GM19193 (cell line): Measurements from ENCODE around the gene CFAP99.

Source experiments
- POLR2A ChIP-seq: IDR thresholded peaks from 4 replicates; pipeline ENCODE4 v1.6.1; 2011; ENCODE audit not compliant: insufficient read depth, insufficient read length; ENCODE audit errors: extremely low read depth

Gene CFAP99

DNA sequence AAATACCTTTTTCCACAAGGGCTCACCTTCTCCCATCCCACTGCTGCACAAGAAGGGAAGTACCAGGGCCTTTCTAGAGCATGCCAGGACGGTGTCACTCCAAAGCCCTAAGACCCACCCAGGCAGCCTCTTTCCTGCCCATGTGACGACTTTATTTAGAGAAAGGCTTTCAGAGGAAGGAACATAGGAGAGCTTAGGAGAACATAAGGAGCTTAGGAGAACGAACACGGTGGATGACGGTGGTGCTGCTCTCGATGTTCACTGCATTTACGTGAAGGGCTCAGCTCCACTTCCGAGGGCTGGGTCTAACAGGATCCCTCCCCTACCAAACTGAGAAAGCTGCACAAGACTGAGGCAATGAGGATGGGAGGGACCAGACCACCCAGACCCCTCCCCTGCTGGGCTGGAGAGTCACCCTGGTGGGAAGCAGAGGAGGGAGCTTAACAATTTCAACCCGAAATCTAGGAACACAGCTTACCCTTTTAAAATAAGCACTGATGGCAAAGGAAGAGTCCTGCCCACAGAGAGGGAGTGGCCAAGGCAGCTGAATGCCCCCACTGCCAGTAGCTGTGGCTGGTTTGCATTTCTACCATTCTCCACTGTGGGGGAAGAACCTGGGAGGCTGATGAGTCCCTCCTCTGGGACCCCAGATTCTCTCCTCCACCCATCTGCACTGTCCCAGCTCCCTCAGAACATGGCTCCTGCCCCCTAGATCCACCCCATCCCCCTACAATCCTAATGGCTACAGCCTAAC lies 30.1 kb upstream of the CFAP99 start:
- no peak for TF ChIP-seq POLR2A

DNA sequence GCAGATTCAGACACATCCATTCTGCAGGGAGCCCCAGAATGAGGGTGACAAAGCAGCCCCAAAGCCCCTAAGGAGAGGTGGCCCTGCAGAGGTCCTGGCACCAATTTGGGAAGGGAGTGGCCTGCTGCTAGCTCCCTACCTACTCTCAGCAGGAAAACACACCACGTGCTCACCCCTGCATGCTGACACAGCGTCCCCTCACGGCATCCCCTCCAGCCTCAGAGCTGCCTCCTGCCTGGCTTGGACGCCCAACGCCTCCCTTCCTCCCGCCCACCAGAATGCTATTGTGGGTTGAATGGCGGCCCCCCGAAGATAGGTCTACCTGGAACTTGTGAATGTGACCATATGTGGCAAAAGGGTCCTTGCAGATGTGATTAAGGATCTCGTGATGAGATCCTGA lies 29.1 kb upstream of the CFAP99 start:
- no peak for TF ChIP-seq POLR2A

DNA sequence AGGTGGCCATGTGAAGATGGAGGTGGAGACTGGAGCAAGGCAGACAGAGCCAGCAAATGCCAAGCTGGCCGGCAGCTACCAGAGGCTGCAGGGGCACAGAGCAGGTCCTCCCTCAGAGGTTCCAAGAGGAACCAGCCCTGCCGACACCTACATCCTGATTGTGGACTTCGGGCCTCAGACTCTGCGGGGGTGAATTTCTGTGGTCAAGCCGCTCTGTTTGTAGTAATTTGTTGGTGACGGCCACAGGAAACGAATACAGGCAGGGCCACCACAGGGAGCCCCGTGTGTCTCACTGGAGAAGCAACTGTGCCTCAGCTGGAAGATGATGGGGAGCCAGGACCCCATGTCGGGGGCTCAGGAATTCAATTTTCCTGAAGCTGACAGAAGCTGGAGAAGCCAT lies 28.6 kb upstream of the CFAP99 start:
- no peak for TF ChIP-seq POLR2A

DNA sequence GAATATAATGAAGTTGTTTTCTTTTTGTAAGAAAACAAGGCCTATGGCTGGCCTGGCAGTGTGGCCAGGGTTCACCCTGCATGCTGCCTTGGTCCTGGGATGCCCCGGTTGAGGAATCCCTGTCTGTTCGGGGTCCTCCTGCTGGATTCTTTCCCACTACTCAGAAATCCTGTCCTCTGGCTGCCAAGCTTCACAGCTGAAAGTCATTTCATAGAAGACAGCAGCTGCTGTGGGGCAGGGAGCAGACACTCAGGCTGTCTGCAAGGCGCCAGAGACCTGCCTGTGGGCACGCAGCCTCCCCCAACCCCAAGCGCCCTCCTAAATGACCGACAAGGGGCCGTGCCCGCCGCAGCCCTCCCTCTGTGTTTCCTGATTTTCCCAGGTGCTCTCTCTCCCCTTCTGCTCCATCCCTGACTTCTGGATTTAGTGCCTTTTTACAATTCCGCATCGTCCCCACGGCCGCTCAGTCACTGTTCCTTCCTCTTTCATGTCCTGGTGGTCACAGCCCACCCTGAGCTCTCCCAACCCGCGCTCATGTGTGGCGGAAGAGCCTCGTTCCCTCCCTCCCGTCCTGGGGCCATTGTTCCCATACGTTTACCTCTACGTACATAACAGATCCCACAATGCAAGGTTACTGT lies 27.9 kb upstream of the CFAP99 start:
- TF ChIP-seq POLR2A, result no peak

DNA sequence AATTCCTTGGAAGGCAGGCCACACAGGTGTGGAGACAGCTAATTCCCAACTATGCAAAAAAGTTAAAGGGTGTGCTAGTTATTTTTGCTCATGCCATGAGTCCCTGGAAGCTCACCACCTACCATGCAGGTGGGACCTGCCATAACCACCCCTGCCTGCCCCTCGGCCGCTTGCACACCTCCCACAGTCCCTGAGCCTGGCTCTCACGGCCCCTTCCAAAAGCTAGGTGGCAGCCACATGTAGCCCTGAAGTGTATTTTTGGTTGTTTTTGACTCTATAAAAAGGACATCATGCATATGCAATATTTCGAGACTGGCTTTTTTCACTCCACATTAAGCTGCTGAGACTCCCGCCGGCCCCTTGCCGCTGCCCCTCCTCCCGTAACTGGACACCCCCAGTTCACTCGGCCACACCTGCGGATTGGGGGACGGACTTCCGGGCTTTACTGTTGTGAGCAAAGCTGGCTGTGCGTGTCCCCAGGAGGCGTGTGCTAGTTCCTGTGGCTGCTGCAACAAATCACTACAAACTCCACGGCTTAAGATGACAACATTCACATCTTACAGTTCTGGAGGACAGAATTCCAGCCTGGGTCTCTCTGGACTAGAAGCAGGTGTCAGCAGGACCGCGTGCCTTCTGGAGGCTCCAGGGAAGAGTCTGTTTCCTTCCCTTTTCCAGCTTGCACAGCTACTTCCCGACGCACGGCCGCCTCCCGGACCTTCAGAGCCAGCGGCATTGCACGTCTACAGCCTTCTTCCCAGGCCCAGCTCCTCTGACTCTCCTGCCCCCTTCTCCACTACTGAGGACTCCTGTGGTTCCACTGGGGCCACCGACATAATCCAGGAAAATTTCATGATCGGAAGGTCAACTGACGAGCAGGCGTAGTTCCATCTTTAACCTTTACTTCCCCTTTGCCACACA lies 25.1 kb upstream of the CFAP99 start:
- no peak for TF ChIP-seq POLR2A

DNA sequence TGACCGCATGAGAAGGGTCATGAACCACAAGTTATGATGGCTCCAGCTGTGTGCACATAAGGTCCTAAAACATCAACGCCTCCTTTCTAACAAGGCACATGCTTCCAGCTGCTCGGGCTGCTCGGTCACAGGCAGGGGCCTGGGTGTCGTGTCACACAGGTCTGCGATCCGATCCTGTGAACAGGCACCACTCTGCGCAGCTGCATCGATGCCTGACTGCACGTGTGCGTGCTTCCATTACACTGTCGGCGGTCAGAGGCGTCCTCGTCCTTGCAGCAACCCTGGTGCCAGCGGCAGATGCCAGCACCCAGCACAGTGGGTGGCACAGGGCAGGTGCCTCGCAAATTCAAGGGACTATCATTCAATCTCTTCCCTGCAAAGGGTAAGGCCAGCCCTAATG lies 24.2 kb upstream of the CFAP99 start:
- TF ChIP-seq POLR2A, result no peak

DNA sequence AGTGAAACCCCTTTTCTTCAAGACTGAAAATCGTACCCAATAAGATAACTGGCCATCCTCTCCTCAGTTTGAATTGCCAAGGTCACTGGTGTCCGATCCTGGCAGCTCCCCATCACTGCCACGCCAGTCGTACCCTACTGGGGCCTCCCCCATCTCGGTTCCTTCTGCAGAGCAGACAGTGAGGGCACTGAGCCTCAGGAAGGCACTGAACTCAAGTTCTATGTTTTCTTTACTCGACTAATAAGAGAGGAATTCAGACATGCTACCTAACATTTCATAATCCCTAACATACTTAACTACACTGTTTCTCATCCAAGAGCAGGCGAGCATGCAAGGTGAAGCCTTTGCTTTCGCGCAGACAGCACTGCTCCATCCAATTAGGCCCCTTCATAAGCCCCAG lies 23.7 kb upstream of the CFAP99 start:
- TF ChIP-seq POLR2A, result no peak

DNA sequence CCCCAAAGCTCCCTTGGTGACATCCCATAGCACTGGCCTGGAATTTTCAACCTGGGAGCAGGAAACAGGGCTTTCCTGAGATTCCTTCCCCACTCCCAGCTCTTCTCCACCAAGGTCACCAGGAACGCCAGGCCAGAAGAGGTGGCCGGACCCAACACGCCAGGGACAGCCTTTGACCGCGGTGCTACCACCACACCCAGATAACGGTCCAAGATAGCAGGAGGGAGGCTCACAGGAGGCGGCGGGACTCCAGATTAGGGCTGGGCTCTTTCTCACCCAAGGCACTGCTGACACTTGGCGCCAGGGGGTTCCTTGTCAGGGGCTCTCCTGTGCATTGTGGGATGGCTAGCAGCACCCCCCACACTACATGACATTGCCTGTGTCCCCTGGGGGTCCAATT lies 23.2 kb upstream of the CFAP99 start:
- no peak for TF ChIP-seq POLR2A

DNA sequence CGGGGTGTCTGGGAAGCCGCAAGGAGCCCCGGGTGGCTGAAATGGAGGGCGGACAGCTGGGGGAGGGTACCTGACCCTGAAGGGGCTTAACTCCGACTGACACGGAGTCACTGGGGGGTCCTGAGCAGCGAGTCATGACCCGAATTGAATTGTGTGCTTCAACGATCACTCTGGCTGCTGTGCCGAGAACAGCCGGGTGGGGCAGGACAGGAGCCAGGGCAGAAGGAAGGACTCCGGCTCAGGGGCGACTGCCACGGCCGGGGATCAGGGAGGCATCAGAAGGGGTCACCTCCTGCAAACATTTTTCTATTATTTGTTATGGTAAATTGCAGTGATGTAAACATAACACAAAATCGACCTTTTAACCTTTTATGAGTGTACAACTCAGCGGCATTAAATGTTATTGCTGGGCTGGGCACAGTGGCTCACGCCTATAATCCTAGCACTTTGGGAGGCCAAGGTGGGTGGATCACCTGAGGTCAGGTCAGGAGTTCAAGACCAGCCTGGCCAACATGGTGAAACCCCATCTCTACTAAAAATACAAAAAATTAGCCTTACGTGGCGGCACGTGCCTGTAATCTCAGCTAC lies 21.9 kb upstream of the CFAP99 start:
- TF ChIP-seq POLR2A, result no peak

DNA sequence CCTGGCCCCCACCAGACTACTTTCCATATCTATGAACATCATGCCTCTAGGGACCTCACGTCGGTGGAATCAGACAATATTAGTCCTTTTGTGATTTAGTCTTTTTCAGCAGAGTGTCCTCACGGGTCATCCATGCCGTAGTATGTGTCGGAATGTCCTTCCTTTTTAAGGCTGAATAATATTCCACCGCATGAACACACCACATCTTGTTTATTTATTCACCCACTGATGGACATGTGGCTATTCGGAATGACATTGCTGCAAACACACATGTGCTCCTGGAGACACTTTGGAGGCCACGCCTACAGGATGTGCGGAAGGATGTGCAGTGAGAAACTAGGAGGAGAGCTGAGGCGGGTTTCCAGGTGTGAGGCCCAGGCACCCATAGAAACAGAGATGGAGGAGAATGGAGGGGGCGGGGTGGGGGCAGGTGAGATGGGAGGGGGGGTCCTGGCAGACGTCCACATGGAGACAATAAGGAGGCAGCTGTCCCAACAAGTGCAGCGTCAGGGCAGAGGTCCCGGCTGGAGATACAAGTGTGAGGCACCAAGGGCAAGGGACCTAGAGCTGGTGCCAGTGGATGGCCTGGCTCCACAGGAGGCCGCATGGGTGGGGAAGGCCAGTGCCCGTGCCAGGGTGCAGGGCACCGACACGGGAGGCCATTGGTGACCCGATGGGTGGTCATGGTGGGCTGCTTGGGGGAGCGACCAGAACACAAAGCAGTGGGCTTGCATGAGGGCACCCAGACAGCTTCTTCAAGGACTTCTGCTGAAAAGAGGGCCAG lies 21.0 kb upstream of the CFAP99 start:
- no peak for TF ChIP-seq POLR2A

DNA sequence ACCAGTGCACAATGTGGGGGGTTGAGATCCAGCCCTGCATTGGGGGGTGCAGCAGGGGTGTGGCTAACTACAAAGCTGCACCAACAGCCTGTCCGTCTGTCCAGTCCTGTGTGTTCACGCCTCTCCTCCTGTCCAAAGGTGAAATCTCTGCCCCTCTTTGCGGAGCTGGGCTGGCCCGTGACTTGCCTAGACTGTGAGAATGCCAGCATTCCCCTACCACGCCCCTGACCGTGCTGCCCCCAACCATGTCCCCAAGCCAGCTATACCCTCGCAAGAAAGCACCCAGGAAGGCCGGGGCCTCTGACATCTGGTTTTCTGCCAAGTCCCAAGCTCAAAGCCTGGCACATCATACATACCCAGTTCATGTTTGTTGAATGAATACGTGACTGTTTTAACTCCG lies 19.5 kb upstream of the CFAP99 start:
- no peak for TF ChIP-seq POLR2A

DNA sequence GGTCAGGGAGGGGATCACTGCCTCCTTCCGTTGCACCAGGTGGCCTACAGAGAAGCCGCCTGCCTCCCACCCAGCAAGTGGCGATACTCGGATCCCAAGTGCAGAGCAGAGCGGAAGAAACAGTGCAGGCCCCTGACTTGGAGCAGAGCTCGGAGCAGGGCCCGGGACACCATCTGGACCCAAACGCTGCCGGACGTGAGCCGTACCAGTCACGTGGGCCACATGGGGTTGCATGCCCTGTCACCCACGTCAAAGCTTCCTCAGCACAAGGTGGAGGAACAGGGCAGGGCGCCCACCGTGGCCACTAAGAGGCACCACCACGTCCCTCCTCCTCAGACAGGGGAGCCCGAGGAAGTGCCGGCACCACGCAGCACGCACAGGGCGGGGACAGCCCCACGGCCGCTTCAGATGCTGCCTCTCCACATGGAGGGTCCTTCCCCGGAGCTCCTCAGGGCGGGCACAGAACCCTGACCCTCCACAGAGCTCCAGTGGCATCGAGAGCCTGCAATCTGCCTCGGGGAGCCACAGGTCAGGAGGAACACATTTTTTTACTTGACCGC lies 19.0 kb upstream of the CFAP99 start:
- no peak for TF ChIP-seq POLR2A

DNA sequence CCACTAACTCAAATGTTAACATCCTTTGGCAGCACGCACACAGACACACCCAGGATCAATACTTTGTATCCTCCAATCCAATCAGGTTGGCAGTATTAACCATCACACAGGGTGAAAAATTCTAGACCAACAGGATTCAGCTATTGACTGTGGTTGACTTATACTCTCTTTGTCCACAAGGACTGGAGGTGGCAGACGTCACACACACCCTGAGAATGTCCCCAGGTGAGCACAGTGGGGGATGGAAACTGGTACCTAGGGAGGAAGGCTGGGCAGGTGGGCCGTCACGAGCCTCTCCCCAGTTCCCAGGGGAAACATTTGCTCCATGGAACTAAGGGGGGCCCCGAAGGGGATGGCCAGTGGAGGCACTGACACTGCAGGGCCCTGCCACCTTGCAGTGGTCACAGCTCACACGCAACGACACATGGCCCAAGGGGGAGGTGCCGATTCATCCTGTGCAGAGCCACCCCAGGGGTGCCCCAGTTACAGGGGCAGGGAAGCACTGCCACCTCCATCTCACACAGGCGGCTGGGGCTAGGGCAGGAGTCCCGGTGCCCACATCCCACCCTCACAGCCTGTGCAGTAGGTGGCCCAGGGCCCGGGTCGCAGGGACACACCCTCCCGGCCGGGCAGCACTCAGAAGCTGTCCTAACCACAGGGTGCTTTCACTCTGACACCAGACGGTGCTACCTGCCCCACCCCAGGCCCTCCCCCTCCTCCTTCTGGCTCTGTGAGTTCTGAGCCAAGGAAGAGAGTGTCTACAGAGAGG lies 17.7 kb upstream of the CFAP99 start:
- TF ChIP-seq POLR2A, result no peak
